Measurements from ENCODE around the gene COL5A1.

DNA sequence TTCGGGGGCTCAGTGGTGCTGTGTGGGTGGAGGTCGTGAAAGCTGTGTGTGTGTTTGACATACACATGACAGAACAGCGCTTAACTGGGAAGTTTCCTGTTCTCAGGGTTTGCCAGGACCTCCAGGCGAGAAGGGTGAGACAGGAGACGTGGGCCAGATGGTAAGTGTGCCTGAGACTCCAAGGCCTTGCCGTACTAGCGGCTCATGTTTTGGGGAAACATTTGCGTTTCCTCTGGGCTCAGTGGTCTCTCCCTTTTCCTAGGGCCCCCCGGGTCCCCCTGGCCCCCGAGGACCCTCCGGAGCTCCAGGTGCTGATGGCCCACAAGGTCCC, 170.7 kb downstream of the COL5A1 start:
- TF ChIP-seq, protein P1, sequence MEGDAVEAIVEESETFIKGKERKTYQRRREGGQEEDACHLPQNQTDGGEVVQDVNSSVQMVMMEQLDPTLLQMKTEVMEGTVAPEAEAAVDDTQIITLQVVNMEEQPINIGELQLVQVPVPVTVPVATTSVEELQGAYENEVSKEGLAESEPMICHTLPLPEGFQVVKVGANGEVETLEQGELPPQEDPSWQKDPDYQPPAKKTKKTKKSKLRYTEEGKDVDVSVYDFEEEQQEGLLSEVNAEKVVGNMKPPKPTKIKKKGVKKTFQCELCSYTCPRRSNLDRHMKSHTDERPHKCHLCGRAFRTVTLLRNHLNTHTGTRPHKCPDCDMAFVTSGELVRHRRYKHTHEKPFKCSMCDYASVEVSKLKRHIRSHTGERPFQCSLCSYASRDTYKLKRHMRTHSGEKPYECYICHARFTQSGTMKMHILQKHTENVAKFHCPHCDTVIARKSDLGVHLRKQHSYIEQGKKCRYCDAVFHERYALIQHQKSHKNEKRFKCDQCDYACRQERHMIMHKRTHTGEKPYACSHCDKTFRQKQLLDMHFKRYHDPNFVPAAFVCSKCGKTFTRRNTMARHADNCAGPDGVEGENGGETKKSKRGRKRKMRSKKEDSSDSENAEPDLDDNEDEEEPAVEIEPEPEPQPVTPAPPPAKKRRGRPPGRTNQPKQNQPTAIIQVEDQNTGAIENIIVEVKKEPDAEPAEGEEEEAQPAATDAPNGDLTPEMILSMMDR (IDR thresholded peaks at IDR 0.05; ENCODE audit: insufficient read depth, low read length) = no peak
- TF ChIP-seq, protein P2, sequence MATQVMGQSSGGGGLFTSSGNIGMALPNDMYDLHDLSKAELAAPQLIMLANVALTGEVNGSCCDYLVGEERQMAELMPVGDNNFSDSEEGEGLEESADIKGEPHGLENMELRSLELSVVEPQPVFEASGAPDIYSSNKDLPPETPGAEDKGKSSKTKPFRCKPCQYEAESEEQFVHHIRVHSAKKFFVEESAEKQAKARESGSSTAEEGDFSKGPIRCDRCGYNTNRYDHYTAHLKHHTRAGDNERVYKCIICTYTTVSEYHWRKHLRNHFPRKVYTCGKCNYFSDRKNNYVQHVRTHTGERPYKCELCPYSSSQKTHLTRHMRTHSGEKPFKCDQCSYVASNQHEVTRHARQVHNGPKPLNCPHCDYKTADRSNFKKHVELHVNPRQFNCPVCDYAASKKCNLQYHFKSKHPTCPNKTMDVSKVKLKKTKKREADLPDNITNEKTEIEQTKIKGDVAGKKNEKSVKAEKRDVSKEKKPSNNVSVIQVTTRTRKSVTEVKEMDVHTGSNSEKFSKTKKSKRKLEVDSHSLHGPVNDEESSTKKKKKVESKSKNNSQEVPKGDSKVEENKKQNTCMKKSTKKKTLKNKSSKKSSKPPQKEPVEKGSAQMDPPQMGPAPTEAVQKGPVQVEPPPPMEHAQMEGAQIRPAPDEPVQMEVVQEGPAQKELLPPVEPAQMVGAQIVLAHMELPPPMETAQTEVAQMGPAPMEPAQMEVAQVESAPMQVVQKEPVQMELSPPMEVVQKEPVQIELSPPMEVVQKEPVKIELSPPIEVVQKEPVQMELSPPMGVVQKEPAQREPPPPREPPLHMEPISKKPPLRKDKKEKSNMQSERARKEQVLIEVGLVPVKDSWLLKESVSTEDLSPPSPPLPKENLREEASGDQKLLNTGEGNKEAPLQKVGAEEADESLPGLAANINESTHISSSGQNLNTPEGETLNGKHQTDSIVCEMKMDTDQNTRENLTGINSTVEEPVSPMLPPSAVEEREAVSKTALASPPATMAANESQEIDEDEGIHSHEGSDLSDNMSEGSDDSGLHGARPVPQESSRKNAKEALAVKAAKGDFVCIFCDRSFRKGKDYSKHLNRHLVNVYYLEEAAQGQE (IDR thresholded peaks at IDR 0.05; ENCODE audit: insufficient replicate concordance, low read depth) = no peak

Data from HL-60 (cell line).